HG02759 (cell line): Measurements from ENCODE around the gene ERCC1.
A peak's percentile ranks its signal among the peaks of the same experiment; 100 is the strongest.
"Not testable (repeated sequence)": the region's sequence is repeated elsewhere in the genome, so short reads cannot be mapped to it uniquely, and the experiment has no call there.

ENCODE experiments used
- ATAC-seq: cut with Tn5 transposase; IDR thresholded peaks from one replicate; pipeline ENCODE4 v1.9.1; 2021; ENCODE audit warnings: mild to moderate bottlenecking, moderate library complexity; ENCODE audit not compliant: unreplicated experiment

The ERCC1 gene

GRCh38 chr19:45431008-45431407 lies 7.3 kb upstream of the ERCC1 start:
- not testable (repeated sequence) for ATAC-seq

GRCh38 chr19:45429896-45430295 lies 6.2 kb upstream of the ERCC1 start:
- not testable (repeated sequence) for ATAC-seq

- ATAC-seq = no peak
Measured at GRCh38 chr19:45428384-45429231, 4.9 kb upstream of the ERCC1 start.

GRCh38 chr19:45424191-45425058 lies 708 bp upstream of the ERCC1 start:
- ATAC-seq = no peak

- ATAC-seq = no peak
Measured at GRCh38 chr19:45423033-45423588, 606 bp downstream of the ERCC1 start.

- ATAC-seq = no peak
Measured at GRCh38 chr19:45421947-45422498, 1.7 kb downstream of the ERCC1 start.

- ATAC-seq = no peak
Measured at GRCh38 chr19:45420871-45421270, 2.8 kb downstream of the ERCC1 start.

GRCh38 chr19:45420356-45420755 lies 3.4 kb downstream of the ERCC1 start:
- no peak for ATAC-seq

GRCh38 chr19:45419895-45420294 lies 3.8 kb downstream of the ERCC1 start:
- ATAC-seq = no peak

GRCh38 chr19:45419396-45419795 lies 4.3 kb downstream of the ERCC1 start:
- peak; percentile 66 for ATAC-seq

- ATAC-seq = no peak
Measured at GRCh38 chr19:45418802-45419201, 4.9 kb downstream of the ERCC1 start.

GRCh38 chr19:45417151-45417550 lies 6.6 kb downstream of the ERCC1 start:
- ATAC-seq = no peak

GRCh38 chr19:45414468-45414867 lies 9.2 kb downstream of the ERCC1 start:
- ATAC-seq = no peak

- no peak for ATAC-seq
Measured at GRCh38 chr19:45413497-45413896, 10.2 kb downstream of the ERCC1 start.

GRCh38 chr19:45410330-45410729 lies 13.4 kb downstream of the ERCC1 start:
- not testable (repeated sequence) for ATAC-seq

GRCh38 chr19:45409557-45409920 lies 14.2 kb downstream of the ERCC1 start:
- ATAC-seq = no peak

- no peak for ATAC-seq
Measured at GRCh38 chr19:45408830-45409556, 14.7 kb downstream of the ERCC1 start.

- no peak for ATAC-seq
Measured at GRCh38 chr19:45408121-45408520, 15.6 kb downstream of the ERCC1 start.

GRCh38 chr19:45407585-45407984 lies 16.1 kb downstream of the ERCC1 start:
- not testable (repeated sequence) for ATAC-seq

- no peak for ATAC-seq
Measured at GRCh38 chr19:45407091-45407375, 16.7 kb downstream of the ERCC1 start.
